Measurements from ENCODE around the gene IFNA5. TPM values are rescaled to one million over a fixed set of nuclear protein-coding genes. Genes with fewer than 3 reads are reported as not detected.

The IFNA5 gene
- total and polyA plus RNA-seq, 2 of the 4 experiments (the other 2 are of a cell fraction) = not detected

DNA sequence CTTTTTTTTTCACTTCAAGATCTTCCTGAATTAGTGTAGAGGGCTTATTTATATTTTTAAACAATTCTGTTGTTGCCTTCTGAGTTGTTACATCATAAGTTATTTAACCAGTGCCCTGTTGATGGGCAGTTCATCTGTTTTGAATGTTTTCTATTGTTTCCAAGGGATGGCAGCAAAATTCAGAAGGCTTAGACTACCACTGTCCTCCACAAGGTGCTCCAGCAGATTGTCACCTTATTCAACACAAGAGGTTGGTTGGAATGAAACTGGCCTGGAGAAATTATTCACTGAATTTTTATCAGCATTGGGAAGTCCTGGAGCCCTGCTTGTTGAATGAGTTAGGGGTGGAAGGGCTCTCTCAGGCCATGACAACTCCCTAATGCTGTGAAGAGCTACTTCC lies 31.3 kb upstream of the IFNA5 start:
- no peak for ATAC-seq (ENCODE audit: low read depth)
- Histone ChIP-seq H2AK5ac (ENCODE audit: low read depth, low read length) (no peak overlapping the region), H2BK5ac (ENCODE audit: low read depth, low read length, poor library complexity, severe bottlenecking) (no peak overlapping the region), H4K20me1 (ENCODE audit: insufficient read depth, low read length) (peaks cover 23% of the 10 kb centered on the region), H4K91ac (ENCODE audit: insufficient read depth, low read depth, low read length) (no peak overlapping the region), H3K36me3 (ENCODE audit: control insufficient read depth, insufficient read depth, low read length) (peaks cover 11% of the 10 kb centered on the region), H4K5ac (ENCODE audit: low read depth, low read length) (no peak overlapping the region), H2BK20ac (ENCODE audit: low read depth, low read length) (no peak overlapping the region), H3K4me1 (ENCODE audit: control insufficient read depth, insufficient read depth, low read length) (peaks cover 7% of the 10 kb centered on the region), H3K14ac (replicated peaks; ENCODE audit: low read depth, low read length) (no peak overlapping the region), H3K27ac (ENCODE audit: insufficient read depth, low read length) (no peak overlapping the region), H3K9me1 (ENCODE audit: insufficient read depth, low read length) (peaks cover 7% of the 10 kb centered on the region), H3K4me2 (ENCODE audit: low read depth, low read length) (no peak overlapping the region), H3K56ac (ENCODE audit: extremely low read depth, insufficient read depth, low read length) (no peak overlapping the region), H3K27me3 (ENCODE audit: control insufficient read depth, insufficient read depth, low read length) (peaks cover 7% of the 10 kb centered on the region), H2AFZ (replicated peaks; ENCODE audit: low read length, poor library complexity) (no peak overlapping the region), H3K4me3 (ENCODE audit: insufficient read depth, low read depth, low read length) (no peak overlapping the region), H3K79me1 (ENCODE audit: low read depth in 1 of 2, low read length in 2 of 2) (peaks cover 0 to 34% of the 10 kb centered on the region in 2 experiments; a peak in 2 of 4 replicates), H2BK120ac (ENCODE audit: low read depth, low read length) (no peak overlapping the region), H3K18ac (ENCODE audit: low read depth, low read length) (no peak overlapping the region), H3K4ac (ENCODE audit: low read depth, low read length) (no peak overlapping the region), H3K23ac (ENCODE audit: low read depth, low read length) (no peak overlapping the region), H4K8ac (ENCODE audit: low read depth in 2 of 2, low read length in 2 of 2) (no peak overlapping the region; a peak in 1 of 4 replicates), H2AK9ac (replicated peaks; ENCODE audit: low read depth, low read length, poor library complexity) (no peak overlapping the region), H3K9me3 (ENCODE audit: control insufficient read depth, insufficient read depth, low read length) (no peaks in the 10 kb centered on the region), H2BK15ac (ENCODE audit: low read depth, low read length) (no peak overlapping the region), H3K9ac (ENCODE audit: low read depth, low read length) (no peak overlapping the region)
- dilution Hi-C loops (cut with HindIII; ENCODE audit: low sequenced_read_pairs, unreplicated experiment) (no loop called here), in situ Hi-C loops (cut with MboI; ENCODE audit: low sequenced_read_pairs) (loop anchor here (25.0 kb wide), 2 partner anchors 326 to 676 kb away; partner anchors contain the start of gene CDKN2B), intact Hi-C loops (cut with micrococcal nuclease) (loop anchor here (10.0 kb wide), 1 partner anchor 218 kb away; no protein-coding TSS in a partner anchor)
- no peak for DNase-seq
- TF ChIP-seq RAD21 (IDR thresholded peaks at IDR 0.05; ENCODE audit: low read length) (no peak), RFX5 (IDR thresholded peaks at IDR 0.05; ENCODE audit: low read depth, low read length) (no peak), RCOR1 (IDR thresholded peaks at IDR 0.05; ENCODE audit: insufficient replicate concordance, low read length) (no peak), NFE2L2 (IDR thresholded peaks at IDR 0.05; ENCODE audit: low read depth, low read length) (no peak), MAFK (IDR thresholded peaks at IDR 0.05; ENCODE audit: low read depth, low read length) (no peak), BHLHE40 (IDR thresholded peaks at IDR 0.05; ENCODE audit: low read depth, low read length) (no peak), MAZ (IDR thresholded peaks at IDR 0.05; ENCODE audit: borderline replicate concordance, low read depth, low read length) (no peak), CHD1 (IDR thresholded peaks at IDR 0.05; ENCODE audit: low read depth, low read length) (no peak), SMC3 (IDR thresholded peaks at IDR 0.05; ENCODE audit: low read depth, low read length) (no peak), POLR2A (IDR thresholded peaks at IDR 0.05; ENCODE audit: low read depth, low read length) (no peak), MXI1 (IDR thresholded peaks at IDR 0.05; ENCODE audit: borderline replicate concordance, low read depth, low read length) (no peak), FOS (IDR thresholded peaks at IDR 0.05; ENCODE audit: low read depth, low read length) (no peak), CEBPB (IDR thresholded peaks at IDR 0.05; ENCODE audit: low read depth, low read length) (no peak)
- TF ChIP-seq, protein P1, sequence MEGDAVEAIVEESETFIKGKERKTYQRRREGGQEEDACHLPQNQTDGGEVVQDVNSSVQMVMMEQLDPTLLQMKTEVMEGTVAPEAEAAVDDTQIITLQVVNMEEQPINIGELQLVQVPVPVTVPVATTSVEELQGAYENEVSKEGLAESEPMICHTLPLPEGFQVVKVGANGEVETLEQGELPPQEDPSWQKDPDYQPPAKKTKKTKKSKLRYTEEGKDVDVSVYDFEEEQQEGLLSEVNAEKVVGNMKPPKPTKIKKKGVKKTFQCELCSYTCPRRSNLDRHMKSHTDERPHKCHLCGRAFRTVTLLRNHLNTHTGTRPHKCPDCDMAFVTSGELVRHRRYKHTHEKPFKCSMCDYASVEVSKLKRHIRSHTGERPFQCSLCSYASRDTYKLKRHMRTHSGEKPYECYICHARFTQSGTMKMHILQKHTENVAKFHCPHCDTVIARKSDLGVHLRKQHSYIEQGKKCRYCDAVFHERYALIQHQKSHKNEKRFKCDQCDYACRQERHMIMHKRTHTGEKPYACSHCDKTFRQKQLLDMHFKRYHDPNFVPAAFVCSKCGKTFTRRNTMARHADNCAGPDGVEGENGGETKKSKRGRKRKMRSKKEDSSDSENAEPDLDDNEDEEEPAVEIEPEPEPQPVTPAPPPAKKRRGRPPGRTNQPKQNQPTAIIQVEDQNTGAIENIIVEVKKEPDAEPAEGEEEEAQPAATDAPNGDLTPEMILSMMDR (conservative IDR thresholded peaks at IDR 0.05; ENCODE audit: low read depth, low read length) = no peak
- TF ChIP-seq, protein P2, sequence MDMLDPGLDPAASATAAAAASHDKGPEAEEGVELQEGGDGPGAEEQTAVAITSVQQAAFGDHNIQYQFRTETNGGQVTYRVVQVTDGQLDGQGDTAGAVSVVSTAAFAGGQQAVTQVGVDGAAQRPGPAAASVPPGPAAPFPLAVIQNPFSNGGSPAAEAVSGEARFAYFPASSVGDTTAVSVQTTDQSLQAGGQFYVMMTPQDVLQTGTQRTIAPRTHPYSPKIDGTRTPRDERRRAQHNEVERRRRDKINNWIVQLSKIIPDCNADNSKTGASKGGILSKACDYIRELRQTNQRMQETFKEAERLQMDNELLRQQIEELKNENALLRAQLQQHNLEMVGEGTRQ (IDR thresholded peaks at IDR 0.05; ENCODE audit: low read depth, low read length) = no peak
- TF ChIP-seq, protein P3, sequence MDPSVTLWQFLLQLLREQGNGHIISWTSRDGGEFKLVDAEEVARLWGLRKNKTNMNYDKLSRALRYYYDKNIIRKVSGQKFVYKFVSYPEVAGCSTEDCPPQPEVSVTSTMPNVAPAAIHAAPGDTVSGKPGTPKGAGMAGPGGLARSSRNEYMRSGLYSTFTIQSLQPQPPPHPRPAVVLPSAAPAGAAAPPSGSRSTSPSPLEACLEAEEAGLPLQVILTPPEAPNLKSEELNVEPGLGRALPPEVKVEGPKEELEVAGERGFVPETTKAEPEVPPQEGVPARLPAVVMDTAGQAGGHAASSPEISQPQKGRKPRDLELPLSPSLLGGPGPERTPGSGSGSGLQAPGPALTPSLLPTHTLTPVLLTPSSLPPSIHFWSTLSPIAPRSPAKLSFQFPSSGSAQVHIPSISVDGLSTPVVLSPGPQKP (IDR thresholded peaks at IDR 0.05; ENCODE audit: borderline replicate concordance, low read depth, low read length) = no peak
- ChIA-PET CTCF (no interaction called here), POLR2A (ENCODE audit: unreplicated experiment) (no interaction called here)
- no TSS peak for BruUV-seq (replicated peaks)

All from IMR-90 (cell line).